HG02885 (cell line): ENCODE data around the gene PTPRM.

Experiments used
- ATAC-seq: cut with Tn5 transposase; IDR thresholded peaks from one replicate; pipeline ENCODE4 v1.9.1; 2021; ENCODE audit warnings: mild to moderate bottlenecking; ENCODE audit not compliant: unreplicated experiment, poor library complexity

PTPRM gene

DNA sequence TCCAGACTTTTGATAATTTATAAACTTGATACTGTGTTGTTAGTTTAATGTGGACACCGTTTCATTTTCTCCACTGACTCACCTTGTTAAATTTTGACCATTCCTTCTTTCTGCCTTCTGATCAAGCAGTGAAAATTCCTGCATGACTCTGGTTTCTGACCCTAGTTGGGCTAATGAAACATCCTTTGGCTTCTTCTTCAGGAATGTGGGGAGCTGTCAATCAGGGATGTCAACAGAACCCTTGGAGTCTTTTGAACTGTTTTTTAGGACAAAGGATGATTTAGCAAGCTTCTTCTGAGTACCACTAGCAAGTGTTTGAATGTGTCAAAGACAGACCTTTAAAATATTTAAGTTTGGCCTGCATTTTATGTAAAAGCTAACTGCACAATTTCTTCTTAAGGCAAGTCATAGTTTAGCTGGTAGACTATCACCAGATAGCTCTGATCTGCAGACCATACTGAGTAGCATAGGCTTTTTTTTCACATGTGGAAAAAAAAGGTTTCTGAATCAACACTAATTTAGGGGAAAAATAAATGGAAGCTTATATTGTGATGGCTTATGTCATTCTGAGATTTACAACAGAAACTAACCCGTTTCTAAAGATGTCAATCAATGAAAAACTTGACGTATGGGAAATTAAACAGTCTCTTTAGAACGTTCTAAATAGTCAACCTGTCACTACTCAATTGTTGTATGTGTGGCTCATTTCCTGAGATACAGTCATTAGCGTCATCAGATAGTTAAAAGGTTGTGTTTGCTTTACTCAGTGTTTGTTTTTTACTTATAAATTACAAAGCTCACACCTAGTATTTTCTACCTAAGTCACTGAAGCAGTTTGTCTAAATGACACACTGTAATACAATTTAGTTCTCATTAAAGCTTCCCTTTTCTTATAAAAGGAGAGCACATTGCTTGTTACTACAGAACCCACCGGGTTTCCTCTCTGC, 311.4 kb downstream of the PTPRM start:
- ATAC-seq = no peak

DNA sequence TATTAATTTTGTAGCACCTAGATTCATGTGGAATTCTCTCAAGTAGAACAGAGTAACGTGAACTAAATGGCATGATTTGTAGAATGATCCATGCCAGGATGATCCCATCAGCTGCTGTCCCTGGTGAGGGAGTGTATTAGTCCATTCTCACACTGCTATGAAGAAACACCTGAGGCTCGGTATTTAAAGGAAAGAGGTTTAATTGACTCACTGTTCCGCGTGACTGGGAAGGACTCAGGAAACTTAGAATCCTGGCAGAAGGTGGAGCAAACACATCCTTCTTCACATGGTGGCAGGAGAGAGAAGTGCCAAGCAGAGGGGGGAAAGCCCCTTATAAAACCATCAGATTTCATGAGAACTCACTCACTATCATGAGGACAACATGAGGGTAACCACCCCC, 312.6 kb downstream of the PTPRM start:
- no peak for ATAC-seq

DNA sequence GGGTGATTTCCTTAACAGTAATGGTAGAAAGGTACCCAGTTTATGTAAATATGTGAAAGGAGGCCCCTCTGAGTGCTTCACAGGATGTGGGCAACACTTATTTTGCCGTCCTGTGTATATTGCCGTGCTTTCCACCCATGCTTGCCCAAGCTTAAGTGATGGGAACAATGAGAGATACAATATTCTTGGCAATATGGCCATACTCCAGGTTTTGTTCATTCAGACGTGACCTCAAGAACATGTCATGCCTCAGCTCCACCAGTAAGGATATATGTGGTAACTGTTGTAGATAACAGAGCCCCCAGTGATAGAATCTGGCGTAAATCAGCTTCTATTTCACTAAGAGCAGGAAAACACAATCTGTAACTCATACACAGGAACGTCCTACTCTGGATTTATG, 318.7 kb downstream of the PTPRM start:
- ATAC-seq = no peak

DNA sequence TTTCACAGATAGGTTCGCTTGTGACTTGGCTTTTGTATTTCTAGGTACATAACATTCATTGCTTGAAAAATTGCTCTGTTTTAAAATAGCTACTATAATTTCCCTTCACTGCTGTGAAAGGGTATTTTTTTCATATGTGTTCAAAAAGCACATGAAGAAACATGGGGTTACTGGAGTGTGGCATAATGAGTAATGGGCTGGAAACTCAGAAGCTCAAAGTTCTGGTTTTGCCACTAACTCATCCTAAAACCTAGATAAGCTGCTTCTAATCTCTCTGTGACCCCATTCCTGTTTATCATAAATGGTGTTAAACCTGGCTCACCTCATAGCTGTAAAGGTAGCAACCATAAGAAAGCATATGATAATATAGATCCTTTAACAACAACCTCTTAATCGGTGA, 319.3 kb downstream of the PTPRM start:
- no peak for ATAC-seq

DNA sequence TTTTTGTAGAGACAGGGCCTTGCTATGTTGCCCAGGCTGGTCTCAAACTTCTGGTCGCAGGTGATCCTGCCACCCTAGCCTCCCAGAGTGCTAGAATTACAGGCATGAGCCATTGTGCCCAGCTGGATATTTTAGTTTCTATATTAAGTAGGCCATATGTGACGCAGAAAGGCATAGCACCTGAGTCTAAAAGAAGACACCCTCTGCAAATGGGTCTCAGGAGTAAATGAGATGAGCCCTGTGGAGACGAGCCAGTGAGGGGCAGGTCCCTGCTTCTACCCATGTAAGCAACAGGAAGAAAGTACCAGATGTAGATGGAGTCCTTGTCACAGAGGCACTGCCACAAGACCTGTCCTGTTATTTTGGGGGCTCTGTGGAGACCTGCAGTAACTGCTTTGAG, 322.4 kb downstream of the PTPRM start:
- ATAC-seq = no peak

DNA sequence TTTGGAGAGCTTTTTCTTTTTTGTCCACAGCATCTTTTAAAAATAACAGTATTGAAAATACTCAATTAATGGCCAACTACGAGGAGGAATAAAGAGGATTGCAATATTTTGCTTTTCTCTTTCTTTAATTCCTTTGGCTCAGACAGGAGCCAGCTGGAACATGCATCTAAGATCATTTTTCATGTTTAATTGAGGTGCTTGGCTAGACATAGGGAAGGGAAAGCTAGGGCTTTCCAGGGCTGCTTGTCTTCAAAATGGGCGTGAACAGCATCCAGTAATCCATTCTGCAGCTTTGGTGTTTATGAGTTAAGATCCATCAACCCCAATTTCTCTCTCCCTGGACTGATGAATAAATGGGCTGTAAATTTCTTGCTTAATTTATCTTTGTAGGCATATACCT, 323.0 kb downstream of the PTPRM start:
- ATAC-seq = no peak

DNA sequence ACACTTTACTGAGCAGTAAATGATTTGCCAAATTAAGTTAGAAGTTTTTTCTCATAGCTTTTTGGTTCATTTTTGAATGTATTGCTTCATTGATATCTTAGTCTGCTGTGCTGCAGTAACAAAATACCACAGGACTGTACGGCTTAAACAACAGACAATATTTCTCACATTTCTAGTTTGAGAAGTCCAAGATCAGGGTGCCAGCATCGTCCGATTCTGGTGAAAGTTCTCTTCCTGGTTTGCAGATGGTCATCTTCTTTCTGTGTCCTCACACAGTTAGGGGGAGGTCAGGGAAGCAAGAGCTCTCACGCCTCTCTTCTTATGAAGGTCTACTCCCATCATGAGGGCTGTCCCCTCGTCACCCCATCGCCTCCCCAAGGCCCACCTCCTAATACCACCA, 325.4 kb downstream of the PTPRM start:
- no peak for ATAC-seq

DNA sequence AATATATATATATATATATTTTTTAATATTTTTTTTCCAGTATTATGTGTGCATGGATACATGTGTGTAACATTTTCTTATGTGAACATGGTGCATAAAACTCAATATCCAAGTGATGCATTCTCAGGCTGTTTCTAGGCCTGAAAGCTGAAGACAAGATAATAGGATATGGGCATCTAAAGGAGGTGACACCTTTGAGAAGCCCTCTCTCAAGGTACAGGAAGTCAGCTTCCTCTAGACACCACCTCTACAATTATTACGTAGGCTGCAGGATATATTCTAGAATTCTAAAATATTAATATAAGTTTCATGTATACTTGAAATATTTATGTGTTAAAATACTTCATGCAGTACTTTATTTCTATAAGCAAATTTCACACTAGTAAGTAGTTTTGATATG, 327.5 kb downstream of the PTPRM start:
- no peak for ATAC-seq

DNA sequence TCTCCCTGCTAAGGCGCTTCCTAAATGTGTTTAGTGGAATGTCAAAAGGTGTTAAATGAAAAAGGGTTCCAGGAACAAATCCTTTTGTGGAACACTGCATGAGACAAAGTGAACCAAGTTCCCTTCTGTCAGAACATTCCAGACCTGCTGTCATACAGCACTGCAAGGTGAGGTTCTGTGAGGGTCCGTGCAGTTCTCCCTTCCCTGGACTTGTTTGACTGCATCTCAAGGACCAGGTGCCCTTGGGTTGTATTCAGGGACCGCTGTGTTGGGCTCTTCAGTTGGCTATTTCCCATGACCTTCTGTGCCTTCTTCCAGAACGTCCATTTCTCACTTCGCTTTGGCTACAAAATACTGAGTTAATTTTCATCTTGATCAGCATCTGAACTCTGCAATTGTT, 328.2 kb downstream of the PTPRM start:
- no peak for ATAC-seq

DNA sequence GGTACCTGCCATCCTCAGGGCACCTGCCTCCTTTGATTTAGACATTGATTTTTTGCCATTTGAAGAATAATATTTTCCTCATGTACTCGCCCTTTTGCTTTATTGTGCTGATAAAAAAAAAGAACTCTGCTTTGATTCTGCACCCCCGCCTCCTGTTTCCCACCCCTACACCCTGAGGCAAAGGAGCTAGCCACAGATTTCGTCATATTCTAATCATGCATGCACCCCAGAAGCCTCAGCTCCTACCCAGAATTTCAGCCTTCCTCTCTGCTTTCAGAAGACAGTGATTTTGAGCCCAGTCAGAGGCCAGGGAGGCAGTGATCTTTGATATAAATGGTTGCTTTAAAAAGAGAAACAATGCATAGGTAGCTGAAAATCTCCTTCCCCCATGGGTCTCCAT, 329.0 kb downstream of the PTPRM start:
- ATAC-seq = no peak

DNA sequence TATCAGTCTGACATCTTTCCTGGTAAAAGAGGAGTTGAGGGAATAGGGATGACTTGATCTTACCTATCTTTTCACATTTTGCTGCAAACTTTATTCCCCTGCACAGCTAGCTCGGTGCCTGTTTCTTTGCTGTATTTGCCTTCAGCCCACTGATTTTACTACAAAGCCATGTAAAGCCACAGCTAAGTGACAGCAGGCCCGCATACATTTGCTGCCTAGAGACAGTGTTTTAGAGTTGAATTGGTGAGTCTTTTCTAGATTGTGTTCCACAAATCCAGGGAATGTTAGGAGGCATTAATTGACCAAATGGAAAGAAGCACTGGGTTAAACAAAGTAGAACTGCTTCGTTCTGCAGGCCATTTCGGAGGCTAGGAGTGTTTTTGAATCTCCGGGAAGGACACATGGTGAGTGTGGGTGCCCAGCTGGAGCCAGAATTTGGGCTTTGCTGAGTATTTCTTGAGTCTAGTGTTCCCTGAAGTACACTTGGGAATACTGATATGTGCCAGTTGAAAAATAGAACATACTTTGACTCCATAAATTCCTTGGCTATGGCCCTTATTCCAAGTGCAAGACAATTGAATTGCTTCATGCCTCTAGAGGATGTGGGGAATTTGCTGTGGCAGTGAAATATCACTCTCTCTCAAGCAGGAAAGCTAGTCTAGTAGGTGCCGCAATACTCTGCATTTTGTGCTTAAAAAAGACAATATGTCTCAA, 329.8 kb downstream of the PTPRM start:
- ATAC-seq = no peak

DNA sequence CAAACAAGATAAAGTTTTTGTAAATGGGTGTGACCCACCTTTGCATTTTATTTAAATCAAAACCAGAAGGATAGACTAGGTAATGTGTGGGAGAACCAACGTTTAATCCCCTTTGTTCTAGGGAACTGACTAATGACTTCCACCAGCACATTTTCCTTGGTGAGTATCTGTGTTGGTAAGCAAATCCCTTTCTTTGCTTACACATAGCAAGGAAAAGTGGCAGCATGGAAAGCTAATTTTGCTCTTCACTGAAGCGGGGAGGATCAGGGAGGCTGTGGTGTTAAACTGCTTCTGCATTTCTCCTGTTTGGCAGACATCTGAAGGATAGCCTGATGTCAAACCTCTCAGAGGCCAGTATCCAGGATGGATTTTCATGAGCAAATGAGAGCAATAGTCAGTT, 331.1 kb downstream of the PTPRM start:
- ATAC-seq = no peak

DNA sequence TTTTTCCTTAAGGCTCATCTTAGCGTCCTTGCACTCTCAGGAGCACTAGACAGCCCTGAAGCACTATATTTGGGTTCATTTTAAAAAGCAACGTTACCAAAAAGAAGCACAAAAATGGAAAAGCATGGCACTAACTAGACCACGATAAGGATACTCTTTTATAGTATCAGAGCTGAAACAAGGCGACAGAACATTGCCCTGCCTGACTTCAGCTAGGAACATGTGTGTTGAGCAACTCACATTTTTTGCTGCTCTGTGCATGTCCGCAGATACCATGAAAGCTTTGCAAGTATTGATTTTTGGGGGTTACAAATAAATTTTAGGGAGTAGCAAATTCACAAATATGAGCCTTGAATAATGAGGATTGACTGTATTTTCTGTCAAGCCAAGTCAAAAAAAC, 332.0 kb downstream of the PTPRM start:
- no peak for ATAC-seq

DNA sequence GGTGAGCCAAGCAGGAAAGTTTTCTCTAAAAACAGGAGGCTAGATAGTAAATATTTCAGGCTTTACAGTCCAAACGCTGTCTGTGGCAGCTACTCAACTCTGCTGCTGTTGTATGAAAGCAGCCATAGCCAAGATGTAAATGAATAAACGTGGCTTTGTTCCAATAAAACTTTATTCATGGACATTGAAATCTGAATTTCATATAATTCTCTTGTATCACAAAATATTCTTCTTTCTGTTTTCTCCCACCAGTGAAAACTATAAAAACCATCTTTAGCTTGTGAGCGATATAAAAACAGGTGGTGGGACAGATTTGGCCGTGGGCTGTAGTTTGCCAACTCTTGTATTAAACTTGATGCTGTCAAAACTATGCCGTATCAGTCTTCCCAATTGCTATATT, 333.0 kb downstream of the PTPRM start:
- ATAC-seq = no peak

DNA sequence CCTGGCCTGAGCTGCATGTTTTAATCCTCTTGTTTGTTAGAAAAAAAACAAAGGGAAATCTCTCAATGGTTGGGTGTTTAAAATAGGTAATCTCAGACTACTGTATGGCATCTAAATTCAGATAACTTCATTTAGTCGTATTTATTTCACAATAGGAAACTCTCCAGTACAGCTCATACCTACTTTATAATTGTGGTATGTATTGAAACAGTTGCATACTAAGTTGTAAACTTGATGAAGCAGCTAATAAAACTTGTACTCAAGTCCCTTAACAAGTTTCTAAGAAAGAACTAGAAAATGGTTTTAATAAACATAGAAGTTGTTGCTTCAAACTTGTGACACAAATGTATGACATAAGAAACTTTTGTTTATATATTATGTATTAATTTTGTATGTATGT, 334.5 kb downstream of the PTPRM start:
- no peak for ATAC-seq

DNA sequence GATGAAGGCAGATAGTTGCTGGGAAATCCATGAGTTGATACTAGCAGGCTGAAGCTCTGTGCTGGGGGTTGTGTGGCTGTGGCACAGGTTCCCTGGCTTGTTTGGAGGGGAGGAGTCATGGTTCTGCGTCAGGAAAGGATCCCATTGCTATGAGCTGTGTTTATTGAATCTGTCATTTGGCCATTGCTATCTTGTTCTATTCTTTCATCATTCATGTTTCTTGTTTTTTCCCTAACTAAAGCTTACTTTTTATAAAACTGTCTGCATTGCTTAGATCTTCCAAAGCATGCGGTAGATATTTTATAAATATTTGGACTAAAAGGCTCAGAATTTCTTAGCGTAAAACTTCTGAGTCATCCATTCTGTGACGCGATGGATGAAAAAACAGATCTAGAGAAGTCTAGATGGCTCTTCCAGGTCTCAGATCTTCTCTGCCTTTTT, 335.3 kb downstream of the PTPRM start:
- ATAC-seq = no peak

DNA sequence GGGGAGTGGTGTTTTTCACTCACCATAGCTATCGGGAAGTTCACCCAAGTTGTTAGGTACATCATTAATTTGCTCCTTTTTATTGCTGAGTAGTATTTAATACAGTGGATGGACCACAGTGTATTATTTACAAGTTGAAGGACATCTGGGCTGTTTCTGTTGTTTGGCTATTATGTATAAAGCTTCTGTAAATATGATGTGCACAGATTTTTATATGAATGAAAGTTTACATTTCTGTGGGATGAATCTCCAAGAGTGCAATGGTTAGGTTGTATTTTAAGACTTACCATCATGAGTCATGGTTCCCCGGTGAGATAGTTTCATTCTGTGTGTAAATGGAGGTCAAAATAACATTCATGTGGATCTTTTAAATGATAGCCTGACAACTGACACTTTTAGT, 337.4 kb downstream of the PTPRM start:
- no peak for ATAC-seq

DNA sequence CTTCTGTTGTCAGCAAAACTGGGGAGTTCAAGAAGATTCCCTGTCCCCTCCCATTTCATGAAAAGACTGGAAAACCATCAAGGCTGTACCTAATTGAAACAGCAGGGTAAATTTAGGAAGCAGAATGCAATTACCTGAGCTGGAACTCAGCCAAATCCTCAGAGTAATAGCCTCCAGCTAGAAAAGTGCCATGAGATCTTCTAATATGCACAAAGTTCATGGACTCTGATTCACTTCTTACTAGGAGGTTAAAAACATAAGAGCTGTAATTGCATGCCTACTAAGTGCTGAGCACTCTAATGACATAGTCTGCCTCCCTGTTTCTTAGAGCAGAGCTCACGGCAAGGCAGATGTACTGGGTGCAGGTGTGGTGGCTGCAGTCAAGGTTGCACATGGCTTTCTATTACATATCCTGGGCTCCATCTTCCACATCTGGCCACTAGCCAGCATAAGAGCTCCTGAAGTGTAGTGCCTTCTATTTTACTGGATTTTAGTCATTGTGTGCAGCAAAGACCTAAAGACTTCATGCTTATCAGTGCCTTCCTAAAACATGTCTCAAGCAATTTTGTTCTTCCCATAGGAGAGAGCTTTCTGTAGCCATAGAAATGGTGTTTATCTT, 341.7 kb downstream of the PTPRM start:
- ATAC-seq = no peak

DNA sequence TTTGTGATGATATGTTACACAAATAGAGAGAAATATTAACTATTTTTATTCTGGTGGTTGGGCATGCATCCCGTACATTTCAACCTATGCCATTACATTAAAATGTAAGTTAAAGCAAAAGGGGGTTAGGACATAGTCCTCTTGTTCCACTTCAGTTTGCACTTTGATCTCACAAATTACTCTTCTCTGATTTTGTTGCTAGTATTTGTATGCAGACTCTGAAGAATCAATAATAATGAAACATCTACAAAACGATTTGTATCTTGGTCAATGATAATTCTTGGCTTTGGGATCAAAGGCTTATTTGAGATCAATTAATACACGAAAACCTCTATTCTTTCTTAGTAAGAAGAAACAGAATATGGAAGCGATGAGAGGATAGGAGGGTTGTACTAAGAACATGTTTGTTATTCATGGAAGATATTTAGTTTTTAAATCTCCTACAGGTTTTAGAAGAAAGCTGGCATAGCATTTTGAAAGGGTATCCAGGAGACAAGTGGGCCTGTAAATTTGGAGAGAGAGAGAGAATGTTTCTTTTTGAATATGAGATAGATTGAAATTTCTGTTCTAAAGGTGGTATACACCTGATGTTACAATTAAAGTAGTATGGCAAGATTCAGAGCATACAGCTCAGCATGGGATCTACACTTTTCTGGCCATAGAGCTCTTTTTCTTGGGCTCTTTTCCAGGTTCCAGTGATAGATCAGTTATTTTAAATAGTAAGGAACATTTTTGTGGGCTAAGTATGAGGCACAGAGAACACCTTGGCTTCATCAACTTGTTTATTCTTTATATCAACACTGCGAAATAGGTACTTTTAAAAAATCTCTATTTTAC, 347.9 kb downstream of the PTPRM start:
- no peak for ATAC-seq

DNA sequence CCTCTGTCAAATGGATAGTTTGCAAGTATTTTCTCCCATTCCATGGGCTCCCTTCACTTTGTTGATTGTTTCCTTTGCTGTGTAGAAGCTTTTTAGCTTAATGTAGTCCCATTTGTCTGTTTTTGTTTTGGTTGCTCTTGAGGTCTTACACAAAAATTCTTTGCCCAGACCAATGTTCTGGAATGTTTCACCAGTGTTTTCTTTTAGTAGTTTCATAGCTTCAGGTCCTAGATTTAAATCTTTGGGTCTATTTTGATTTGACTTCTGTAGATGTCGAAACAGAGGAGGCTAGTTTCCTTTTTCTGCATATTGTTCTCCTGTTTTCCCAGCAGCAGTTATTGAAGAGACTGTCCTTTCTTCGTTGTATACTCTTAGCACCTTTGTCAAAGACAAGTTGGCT, 351.6 kb downstream of the PTPRM start:
- no peak for ATAC-seq
